ENCODE results near the gene SETX.

SETX gene

DNA sequence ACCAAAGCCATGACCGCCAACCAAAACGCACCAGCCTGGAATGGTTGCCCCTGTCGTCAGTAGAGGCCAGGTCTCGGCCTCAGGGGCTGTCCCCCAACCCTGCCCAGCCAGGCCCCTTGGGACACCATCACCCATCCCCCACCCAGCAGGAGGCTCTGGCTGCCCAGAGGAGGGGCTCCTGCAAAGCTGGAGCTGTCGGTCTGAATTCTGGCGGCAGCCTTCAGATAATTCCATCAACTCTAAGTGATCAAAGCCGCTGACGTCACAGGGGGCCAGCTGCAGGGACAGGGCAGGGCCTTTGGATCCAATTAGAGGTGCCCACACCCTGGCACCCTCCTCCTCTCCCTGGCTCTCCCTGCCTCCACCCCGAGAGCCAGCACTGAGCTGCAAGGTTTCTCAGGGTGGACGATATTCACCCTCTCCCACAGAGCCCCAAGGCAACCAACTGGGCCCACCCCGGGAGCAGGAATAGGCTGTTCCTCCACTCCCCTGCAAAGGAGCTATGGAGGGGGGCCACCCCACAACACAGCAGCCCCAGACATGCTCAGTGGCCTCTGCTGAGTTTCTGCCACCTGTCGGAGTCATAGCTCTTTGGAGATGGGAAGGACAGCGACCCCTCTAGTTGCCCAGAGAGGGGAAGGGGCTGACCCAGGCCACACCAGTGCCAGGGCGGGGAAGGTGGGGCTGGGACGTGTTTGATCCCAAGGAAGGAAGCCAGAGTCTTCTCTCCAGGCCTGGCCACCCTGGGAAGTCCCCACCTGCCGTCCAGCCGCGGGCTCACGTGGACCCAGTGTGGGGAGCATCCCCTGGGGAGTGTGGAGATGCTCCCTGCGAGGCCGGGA, 114.6 kb downstream of the SETX start:
- H3K4me3 ChIP-seq (ENCODE audit: extremely low read depth, insufficient read depth, low read length, poor library complexity, severe bottlenecking): peak overlapping the region; percentile 39
- no peaks in the 10 kb centered on the region for H3K9me3 ChIP-seq (ENCODE audit: control insufficient read depth, low read length)
- no peak overlapping the region for H3K27ac ChIP-seq (ENCODE audit: low read depth, low read length, severe bottlenecking)
- H3K36me3 ChIP-seq (ENCODE audit: control insufficient read depth, insufficient read depth, low read length): no peaks in the 10 kb centered on the region
- H3K4me1 ChIP-seq (ENCODE audit: control insufficient read depth, insufficient read depth, low read length, poor library complexity, severe bottlenecking): peaks cover 9% of the 10 kb centered on the region
- 50 to 51% methylated on average over 17 of the region's 21 CpGs for WGBS, 2 experiments (ENCODE audit: insufficient coverage in 2 of 2)

DNA sequence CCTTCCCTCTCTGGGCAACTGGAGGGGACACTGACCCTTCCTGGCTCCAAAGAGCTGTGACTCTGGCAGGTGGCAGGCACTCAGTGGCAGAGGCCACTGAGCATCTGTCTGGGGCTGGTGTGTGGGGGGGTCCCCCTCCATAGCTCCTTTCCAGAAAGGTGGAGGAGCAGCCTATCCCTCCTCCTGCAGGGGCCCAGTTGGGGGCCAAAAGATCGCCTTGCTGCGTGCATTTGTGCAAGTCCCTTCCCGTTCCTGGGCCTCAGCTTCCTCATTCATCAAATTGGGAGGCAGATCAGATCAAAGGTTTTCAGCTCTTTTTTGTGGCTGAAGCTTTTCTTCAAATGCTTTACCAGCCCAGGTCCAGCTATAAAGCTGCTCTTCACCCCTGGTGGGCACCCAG, 115.3 kb downstream of the SETX start:
- Histone ChIP-seq H3K4me3 (ENCODE audit: extremely low read depth, insufficient read depth, low read length, poor library complexity, severe bottlenecking) (no peak overlapping the region), H3K27ac (ENCODE audit: low read depth, low read length, severe bottlenecking) (no peak overlapping the region), H3K4me1 (ENCODE audit: control insufficient read depth, insufficient read depth, low read length, poor library complexity, severe bottlenecking) (peaks cover 5% of the 10 kb centered on the region), H3K9me3 (ENCODE audit: control insufficient read depth, low read length) (no peaks in the 10 kb centered on the region), H3K36me3 (ENCODE audit: control insufficient read depth, insufficient read depth, low read length) (no peaks in the 10 kb centered on the region)
- 61 to 62% methylated on average over 3 of the region's 3 CpGs for WGBS, 2 experiments (ENCODE audit: insufficient coverage in 2 of 2)

GRCh38 chr9:132238992-132239391, 115.8 kb downstream of the SETX start:
- Histone ChIP-seq H3K4me1 (ENCODE audit: control insufficient read depth, insufficient read depth, low read length, poor library complexity, severe bottlenecking) (peaks cover 5% of the 10 kb centered on the region), H3K9me3 (ENCODE audit: control insufficient read depth, low read length) (no peaks in the 10 kb centered on the region), H3K36me3 (ENCODE audit: control insufficient read depth, insufficient read depth, low read length) (no peaks in the 10 kb centered on the region), H3K27ac (ENCODE audit: low read depth, low read length, severe bottlenecking) (no peak overlapping the region), H3K4me3 (ENCODE audit: extremely low read depth, insufficient read depth, low read length, poor library complexity, severe bottlenecking) (no peak overlapping the region)
- WGBS, 2 experiments (ENCODE audit: insufficient coverage in 2 of 2): 83 to 86% methylated on average over 19 of the region's 19 CpGs

DNA sequence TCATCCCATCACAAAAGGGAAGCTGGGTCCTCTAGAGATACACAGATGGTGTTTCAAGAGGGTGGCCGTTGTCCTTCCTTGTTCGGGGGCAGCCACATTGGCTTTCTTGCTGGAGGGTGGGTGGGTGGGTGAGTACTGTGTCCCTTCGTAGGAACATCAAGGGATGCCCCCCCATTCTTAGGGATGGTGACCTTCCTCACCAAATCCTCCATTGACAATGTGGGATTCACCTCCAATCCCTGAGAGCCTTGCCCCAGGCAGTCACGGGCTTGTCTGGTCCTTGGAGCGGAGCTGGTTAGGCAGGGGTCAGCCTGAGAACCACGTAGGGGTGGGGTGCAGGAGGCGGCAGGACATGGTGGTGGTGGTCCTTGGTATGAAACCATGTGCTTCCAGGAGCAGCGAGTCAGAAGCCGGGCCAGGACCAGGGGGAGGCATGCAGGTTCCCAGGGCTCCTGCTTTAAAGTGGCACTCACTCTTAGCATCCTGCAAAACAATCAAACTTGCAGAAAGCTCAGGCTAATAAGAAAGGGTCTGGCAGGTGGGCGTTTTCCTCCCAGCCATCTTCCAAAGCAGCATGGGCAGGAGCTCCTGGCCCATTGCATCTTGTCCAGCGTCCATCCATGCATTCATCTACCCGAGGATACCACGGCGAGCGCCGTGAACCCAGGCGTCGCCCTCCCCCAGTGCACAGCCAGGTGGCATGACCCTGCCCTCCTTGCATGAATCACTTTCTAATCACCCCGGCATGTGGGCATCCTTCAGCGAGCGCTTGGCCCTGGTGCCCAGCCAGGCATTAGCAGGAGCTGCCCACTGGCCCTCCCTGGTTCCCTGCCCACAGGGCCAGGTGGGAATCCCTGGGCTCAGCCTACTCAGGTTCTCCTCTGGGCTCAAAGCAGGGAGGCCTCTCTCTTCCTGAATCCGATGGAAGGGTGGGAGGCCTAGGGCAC, 116.5 kb downstream of the SETX start:
- Histone ChIP-seq H3K36me3 (ENCODE audit: control insufficient read depth, insufficient read depth, low read length) (no peaks in the 10 kb centered on the region), H3K4me1 (ENCODE audit: control insufficient read depth, insufficient read depth, low read length, poor library complexity, severe bottlenecking) (peaks cover 2% of the 10 kb centered on the region), H3K9me3 (ENCODE audit: control insufficient read depth, low read length) (no peaks in the 10 kb centered on the region), H3K4me3 (ENCODE audit: extremely low read depth, insufficient read depth, low read length, poor library complexity, severe bottlenecking) (no peak overlapping the region), H3K27ac (ENCODE audit: low read depth, low read length, severe bottlenecking) (no peak overlapping the region)
- 83 to 91% methylated on average over 16 to 19 of the region's 22 CpGs for WGBS, 2 experiments (ENCODE audit: insufficient coverage in 2 of 2)

GRCh38 chr9:132237481-132237880, 117.3 kb downstream of the SETX start:
- H3K4me3 ChIP-seq (ENCODE audit: extremely low read depth, insufficient read depth, low read length, poor library complexity, severe bottlenecking): no peak overlapping the region
- H3K9me3 ChIP-seq (ENCODE audit: control insufficient read depth, low read length): no peaks in the 10 kb centered on the region
- H3K36me3 ChIP-seq (ENCODE audit: control insufficient read depth, insufficient read depth, low read length): no peaks in the 10 kb centered on the region
- WGBS, 2 experiments (ENCODE audit: insufficient coverage in 2 of 2): 80 to 90% methylated on average over 6 to 8 of the region's 9 CpGs
- no peaks in the 10 kb centered on the region for H3K4me1 ChIP-seq (ENCODE audit: control insufficient read depth, insufficient read depth, low read length, poor library complexity, severe bottlenecking)
- H3K27ac ChIP-seq (ENCODE audit: low read depth, low read length, severe bottlenecking): no peak overlapping the region

GRCh38 chr9:132236662-132237311, 118.0 kb downstream of the SETX start:
- Histone ChIP-seq H3K9me3 (ENCODE audit: control insufficient read depth, low read length) (no peaks in the 10 kb centered on the region), H3K4me3 (ENCODE audit: extremely low read depth, insufficient read depth, low read length, poor library complexity, severe bottlenecking) (no peak overlapping the region), H3K4me1 (ENCODE audit: control insufficient read depth, insufficient read depth, low read length, poor library complexity, severe bottlenecking) (no peaks in the 10 kb centered on the region), H3K36me3 (ENCODE audit: control insufficient read depth, insufficient read depth, low read length) (no peaks in the 10 kb centered on the region), H3K27ac (ENCODE audit: low read depth, low read length, severe bottlenecking) (no peak overlapping the region)
- WGBS, 2 experiments (ENCODE audit: insufficient coverage in 2 of 2): 71% methylated on average over 16 to 17 of the region's 18 CpGs

- no peaks in the 10 kb centered on the region for H3K4me1 ChIP-seq (ENCODE audit: control insufficient read depth, insufficient read depth, low read length, poor library complexity, severe bottlenecking)
- no peaks in the 10 kb centered on the region for H3K9me3 ChIP-seq (ENCODE audit: control insufficient read depth, low read length)
- no peak overlapping the region for H3K27ac ChIP-seq (ENCODE audit: low read depth, low read length, severe bottlenecking)
- WGBS, 2 experiments (ENCODE audit: insufficient coverage in 2 of 2): 52 to 54% methylated on average over 11 to 14 of the region's 19 CpGs
- no peaks in the 10 kb centered on the region for H3K36me3 ChIP-seq (ENCODE audit: control insufficient read depth, insufficient read depth, low read length)
- H3K4me3 ChIP-seq (ENCODE audit: extremely low read depth, insufficient read depth, low read length, poor library complexity, severe bottlenecking): no peak overlapping the region
Observed at GRCh38 chr9:132235894-132236661, 118.7 kb downstream of the SETX start.

DNA sequence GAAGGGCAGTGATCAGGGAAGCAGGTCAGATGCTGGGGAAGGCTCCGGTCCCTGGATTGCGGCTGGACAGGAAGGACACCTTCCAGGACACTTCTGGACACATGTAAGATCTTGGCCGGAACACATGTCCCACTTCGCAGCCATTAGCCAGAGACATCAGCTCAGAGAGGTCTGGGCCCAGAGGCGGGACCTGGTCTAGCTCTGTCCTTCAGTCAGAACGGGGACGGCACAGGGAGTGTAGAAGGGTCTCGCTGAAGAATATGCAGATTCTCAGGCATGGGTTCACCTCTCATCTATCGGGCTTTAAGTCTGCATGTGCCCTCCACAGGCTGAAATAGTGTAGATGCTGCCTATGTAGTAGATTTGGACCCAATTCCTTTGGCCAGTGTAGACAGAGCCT, 119.7 kb downstream of the SETX start:
- Histone ChIP-seq H3K27ac (ENCODE audit: low read depth, low read length, severe bottlenecking) (no peak overlapping the region), H3K36me3 (ENCODE audit: control insufficient read depth, insufficient read depth, low read length) (no peaks in the 10 kb centered on the region), H3K9me3 (ENCODE audit: control insufficient read depth, low read length) (no peaks in the 10 kb centered on the region), H3K4me3 (ENCODE audit: extremely low read depth, insufficient read depth, low read length, poor library complexity, severe bottlenecking) (no peak overlapping the region), H3K4me1 (ENCODE audit: control insufficient read depth, insufficient read depth, low read length, poor library complexity, severe bottlenecking) (no peaks in the 10 kb centered on the region)
- WGBS, 2 experiments (ENCODE audit: insufficient coverage in 2 of 2): 81 to 99% methylated on average over 7 to 9 of the region's 9 CpGs

- Histone ChIP-seq H3K36me3 (ENCODE audit: control insufficient read depth, insufficient read depth, low read length) (no peaks in the 10 kb centered on the region), H3K4me1 (ENCODE audit: control insufficient read depth, insufficient read depth, low read length, poor library complexity, severe bottlenecking) (no peaks in the 10 kb centered on the region), H3K27ac (ENCODE audit: low read depth, low read length, severe bottlenecking) (no peak overlapping the region), H3K9me3 (ENCODE audit: control insufficient read depth, low read length) (no peaks in the 10 kb centered on the region), H3K4me3 (ENCODE audit: extremely low read depth, insufficient read depth, low read length, poor library complexity, severe bottlenecking) (no peak overlapping the region)
- 92 to 95% methylated on average over 11 to 12 of the region's 12 CpGs for WGBS, 2 experiments (ENCODE audit: insufficient coverage in 2 of 2)
Observed at GRCh38 chr9:132234535-132234934, 120.3 kb downstream of the SETX start.

- no peak overlapping the region for H3K4me3 ChIP-seq (ENCODE audit: extremely low read depth, insufficient read depth, low read length, poor library complexity, severe bottlenecking)
- H3K36me3 ChIP-seq (ENCODE audit: control insufficient read depth, insufficient read depth, low read length): no peaks in the 10 kb centered on the region
- H3K4me1 ChIP-seq (ENCODE audit: control insufficient read depth, insufficient read depth, low read length, poor library complexity, severe bottlenecking): no peaks in the 10 kb centered on the region
- H3K9me3 ChIP-seq (ENCODE audit: control insufficient read depth, low read length): no peaks in the 10 kb centered on the region
- no peak overlapping the region for H3K27ac ChIP-seq (ENCODE audit: low read depth, low read length, severe bottlenecking)
- WGBS, 2 experiments (ENCODE audit: insufficient coverage in 2 of 2): 80 to 83% methylated on average over 1 to 2 of the region's 3 CpGs
Observed at GRCh38 chr9:132233138-132233537, 121.6 kb downstream of the SETX start.

All from mesodermal cell (in vitro differentiated cells).